Central memory CD8-positive, alpha-beta T cell (primary cell): Measurements from ENCODE around the gene SORCS2.

Experiments
- ATAC-seq: fragments of 150-1000 bp; cut with Tn5 transposase; replicated peaks from 2 replicates; pipeline ENCODE4 v1.10.0; 2022; ENCODE audit warnings: mild to moderate bottlenecking, moderate FRiP score, moderate number of reproducible peaks; ENCODE audit not compliant: poor library complexity, severe bottlenecking; ENCODE audit errors: extremely low read depth
- DNase-seq, 2 donors: peaks; one replicate each; pipeline ENCODE4 v3.0.0; 2021; ENCODE audit warnings: low spot score in 2 of 2
- H3K27ac Mint-ChIP-seq: one replicate; pipeline ENCODE4 v1.8.0; 2022; ENCODE audit warnings: low read depth, mild to moderate bottlenecking, moderate library complexity, mixed read lengths
- H3K27me3 Mint-ChIP-seq: one replicate; pipeline ENCODE4 v1.8.0; 2022; ENCODE audit warnings: mixed read lengths
- H3K36me3 Mint-ChIP-seq: one replicate; pipeline ENCODE4 v1.8.0; 2022; ENCODE audit warnings: mild to moderate bottlenecking, moderate library complexity, mixed read lengths; ENCODE audit not compliant: insufficient read depth
- H3K4me1 Mint-ChIP-seq: one replicate; pipeline ENCODE4 v1.8.0; 2022; ENCODE audit warnings: mixed read lengths
- H3K4me3 Mint-ChIP-seq: one replicate; pipeline ENCODE4 v1.8.0; 2022; ENCODE audit warnings: mild to moderate bottlenecking, moderate library complexity, mixed read lengths
- H3K9me3 Mint-ChIP-seq: one replicate; pipeline ENCODE4 v1.8.0; 2022; ENCODE audit warnings: mixed read lengths

SORCS2 gene

GRCh38 chr4:7389101-7389701 lies 196.9 kb downstream of the SORCS2 start:
- H3K27ac Mint-ChIP-seq, result no peak overlapping the region
- no peak for DNase-seq
- ATAC-seq, result no peak
- peaks cover 8% of the 10 kb centered on the region for H3K9me3 Mint-ChIP-seq
- no peaks in the 10 kb centered on the region for H3K4me1 Mint-ChIP-seq
- no peaks in the 10 kb centered on the region for H3K36me3 Mint-ChIP-seq
- peaks cover 40% of the 10 kb centered on the region for H3K27me3 Mint-ChIP-seq
- H3K4me3 Mint-ChIP-seq, result no peak overlapping the region

DNA sequence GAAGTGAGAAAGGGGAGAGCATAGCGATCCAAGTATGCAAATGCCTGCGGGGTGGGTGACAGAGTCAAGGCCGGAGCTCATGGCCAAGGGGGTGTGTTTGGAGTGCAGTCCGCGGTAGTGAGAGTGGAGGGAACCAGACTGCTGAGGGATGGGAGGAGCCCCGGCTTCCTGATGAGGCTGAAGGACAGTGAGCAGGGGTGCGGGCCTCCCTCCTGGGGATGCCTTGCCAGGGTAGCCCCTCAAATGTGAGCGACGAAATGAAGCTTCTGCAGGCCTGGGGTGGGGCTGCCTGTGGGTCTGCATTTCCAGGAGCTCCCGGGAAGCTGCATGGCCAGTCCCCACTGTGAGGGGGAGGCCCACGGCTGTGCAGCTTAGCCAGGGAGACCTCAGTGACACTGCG lies 197.4 kb downstream of the SORCS2 start:
- DNase-seq (no peak), ATAC-seq (no peak)
- H3K4me3 Mint-ChIP-seq, result no peak overlapping the region
- no peaks in the 10 kb centered on the region for H3K36me3 Mint-ChIP-seq
- peaks cover 8% of the 10 kb centered on the region for H3K9me3 Mint-ChIP-seq
- H3K4me1 Mint-ChIP-seq, result no peaks in the 10 kb centered on the region
- peaks cover 45% of the 10 kb centered on the region for H3K27me3 Mint-ChIP-seq
- H3K27ac Mint-ChIP-seq, result no peak overlapping the region

- Mint-ChIP-seq H3K4me1 (no peaks in the 10 kb centered on the region), H3K27ac (no peak overlapping the region)
- DNase-seq, result no peak
Observed at GRCh38 chr4:7390336-7390735, 198.0 kb downstream of the SORCS2 start.

DNA sequence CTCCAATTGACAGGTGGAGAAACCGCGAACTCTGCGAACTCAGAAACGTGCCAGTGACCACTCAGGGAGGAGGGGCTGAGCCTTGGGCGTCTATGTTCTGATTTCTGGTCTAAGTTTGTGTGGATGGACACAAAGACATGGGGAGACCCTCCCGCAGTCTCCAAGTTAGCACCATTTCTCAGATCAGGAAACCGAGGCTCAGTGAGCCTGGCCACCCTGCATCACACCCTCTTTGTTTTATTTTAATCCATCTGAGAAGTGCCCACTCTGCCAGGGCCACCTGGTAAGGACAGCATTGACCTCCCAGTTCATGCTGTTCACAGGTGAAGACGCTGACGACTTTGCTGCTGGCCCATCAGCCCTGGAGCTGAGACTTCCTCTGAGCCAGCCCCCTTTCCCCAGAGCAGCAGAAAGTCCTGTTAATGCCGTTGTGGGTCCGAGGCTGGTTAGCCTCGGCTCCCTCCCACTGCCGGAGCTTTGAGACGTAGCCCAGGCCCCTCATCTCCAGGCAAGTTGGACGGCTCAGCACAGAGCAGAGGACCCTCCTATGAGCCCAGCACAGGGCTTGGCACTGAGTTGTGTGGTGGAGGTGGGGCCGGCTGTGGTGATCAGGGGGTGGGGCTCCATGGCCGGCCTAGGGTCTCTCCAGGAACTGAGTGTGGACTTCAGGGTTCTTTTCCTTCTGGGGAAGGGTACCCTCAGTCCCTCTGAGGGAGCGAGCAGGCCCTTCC lies 198.7 kb downstream of the SORCS2 start:
- Mint-ChIP-seq H3K27me3 (peaks cover 45% of the 10 kb centered on the region), H3K9me3 (peaks cover 8% of the 10 kb centered on the region), H3K36me3 (no peaks in the 10 kb centered on the region), H3K4me3 (no peak overlapping the region), H3K4me1 (no peaks in the 10 kb centered on the region), H3K27ac (no peak overlapping the region)
- ATAC-seq (no peak), DNase-seq (no peak)

More at GRCh38 chr4:7390336-7390735, 198.0 kb downstream of the SORCS2 start:
- Mint-ChIP-seq H3K27me3 (peaks cover 45% of the 10 kb centered on the region), H3K36me3 (no peaks in the 10 kb centered on the region), H3K9me3 (peaks cover 8% of the 10 kb centered on the region), H3K4me3 (no peak overlapping the region)
- ATAC-seq, result no peak

DNA sequence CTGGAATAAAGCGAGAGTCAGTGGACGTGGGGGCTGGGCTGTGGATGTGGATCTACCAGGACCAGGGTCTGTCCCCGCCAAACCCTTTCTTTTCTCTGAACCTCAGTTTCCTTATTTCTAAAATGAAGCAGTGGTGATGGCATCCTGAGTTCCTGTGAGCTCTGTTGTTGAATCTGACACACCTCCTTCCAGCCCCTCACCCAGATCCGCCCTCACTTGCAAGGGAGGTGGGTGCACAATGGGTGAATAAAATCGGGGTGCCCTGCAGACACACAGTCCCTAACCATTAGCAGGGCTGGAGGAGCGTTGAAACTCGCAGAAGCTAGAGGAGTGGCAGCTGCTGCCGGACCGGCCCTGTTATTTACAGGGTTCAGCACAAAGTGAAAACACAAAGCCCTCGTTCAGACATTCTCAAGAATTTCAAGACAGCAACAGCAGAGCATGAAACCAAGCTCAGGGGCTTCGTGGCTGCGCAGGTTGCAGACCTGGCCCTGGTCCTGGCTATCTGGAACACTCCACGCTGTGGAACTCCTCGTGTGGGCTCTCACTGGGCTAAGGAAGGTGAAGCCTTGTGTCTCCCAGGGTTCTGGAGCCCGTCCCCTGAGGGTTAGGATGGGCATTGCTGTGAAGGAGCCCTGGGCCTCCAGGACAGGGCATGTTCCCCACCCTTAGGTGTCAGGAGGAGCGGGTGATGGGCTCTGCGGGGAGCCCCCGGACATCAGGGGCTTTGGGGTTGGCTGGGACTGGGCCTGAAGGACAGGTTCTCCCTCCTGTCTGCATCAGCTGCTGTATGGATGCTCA lies 199.5 kb downstream of the SORCS2 start:
- no peaks in the 10 kb centered on the region for H3K36me3 Mint-ChIP-seq
- H3K27me3 Mint-ChIP-seq, result peaks cover 45% of the 10 kb centered on the region
- DNase-seq, result no peak
- H3K4me1 Mint-ChIP-seq, result no peaks in the 10 kb centered on the region
- no peak for ATAC-seq
- no peak overlapping the region for H3K27ac Mint-ChIP-seq
- H3K9me3 Mint-ChIP-seq, result peaks cover 8% of the 10 kb centered on the region
- H3K4me3 Mint-ChIP-seq, result no peak overlapping the region

- Mint-ChIP-seq H3K4me1 (no peaks in the 10 kb centered on the region), H3K27ac (no peak overlapping the region), H3K27me3 (peaks cover 45% of the 10 kb centered on the region), H3K9me3 (peaks cover 3% of the 10 kb centered on the region), H3K36me3 (no peaks in the 10 kb centered on the region), H3K4me3 (no peak overlapping the region)
- ATAC-seq (no peak), DNase-seq (no peak)
Observed at GRCh38 chr4:7392438-7393421, 200.4 kb downstream of the SORCS2 start.

DNA sequence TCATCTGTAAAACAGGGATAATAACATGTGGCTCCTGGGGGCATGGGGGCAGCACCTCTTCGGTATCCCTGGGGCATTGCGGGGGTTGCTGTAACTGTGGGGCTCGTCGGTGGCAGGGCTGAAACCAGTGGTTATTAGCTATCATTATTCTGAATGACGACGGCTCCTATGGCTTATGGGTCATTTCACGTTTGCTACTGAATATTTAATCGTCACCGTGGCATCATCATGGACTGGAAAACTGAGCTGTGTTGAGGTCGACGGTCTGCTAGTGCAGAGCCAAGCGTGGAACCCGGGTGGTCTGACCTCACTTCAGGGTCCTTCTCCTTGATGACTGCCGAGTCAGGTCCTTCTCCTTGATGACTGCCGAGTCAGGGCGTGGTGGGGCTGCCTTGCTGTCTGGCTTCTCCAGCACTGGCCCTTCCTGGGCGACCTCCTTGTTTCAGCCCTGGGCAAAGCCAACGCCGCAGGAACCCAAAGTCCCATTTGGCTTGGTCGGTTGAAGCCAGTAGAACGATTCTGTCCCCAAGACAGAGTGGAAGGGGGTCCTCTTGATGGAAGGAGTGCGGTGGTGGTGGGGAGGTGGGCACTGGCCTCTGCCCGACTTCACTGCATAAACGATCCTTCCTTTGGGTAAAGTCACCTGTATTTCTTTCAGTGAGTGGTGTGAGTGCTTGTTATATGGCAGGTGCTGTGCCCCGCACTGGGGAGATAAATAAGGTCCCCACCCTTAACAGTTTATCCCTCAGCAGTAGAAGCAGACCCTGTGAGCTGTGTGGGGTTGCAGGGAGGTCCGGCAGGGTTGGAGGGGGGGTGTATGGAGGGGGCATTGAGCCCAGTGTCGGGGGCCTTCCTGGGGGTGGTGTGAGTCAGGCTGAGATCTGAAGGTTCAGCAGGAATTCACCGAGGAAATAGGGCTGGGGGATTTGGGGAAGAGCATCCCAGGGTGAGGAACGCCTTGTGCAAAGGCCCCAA lies 201.6 kb downstream of the SORCS2 start:
- H3K27me3 Mint-ChIP-seq, result peaks cover 45% of the 10 kb centered on the region
- H3K4me1 Mint-ChIP-seq, result no peaks in the 10 kb centered on the region
- H3K27ac Mint-ChIP-seq, result no peak overlapping the region
- DNase-seq (no peak), ATAC-seq (no peak)
- H3K4me3 Mint-ChIP-seq, result no peak overlapping the region
- H3K9me3 Mint-ChIP-seq, result no peaks in the 10 kb centered on the region
- no peaks in the 10 kb centered on the region for H3K36me3 Mint-ChIP-seq

DNA sequence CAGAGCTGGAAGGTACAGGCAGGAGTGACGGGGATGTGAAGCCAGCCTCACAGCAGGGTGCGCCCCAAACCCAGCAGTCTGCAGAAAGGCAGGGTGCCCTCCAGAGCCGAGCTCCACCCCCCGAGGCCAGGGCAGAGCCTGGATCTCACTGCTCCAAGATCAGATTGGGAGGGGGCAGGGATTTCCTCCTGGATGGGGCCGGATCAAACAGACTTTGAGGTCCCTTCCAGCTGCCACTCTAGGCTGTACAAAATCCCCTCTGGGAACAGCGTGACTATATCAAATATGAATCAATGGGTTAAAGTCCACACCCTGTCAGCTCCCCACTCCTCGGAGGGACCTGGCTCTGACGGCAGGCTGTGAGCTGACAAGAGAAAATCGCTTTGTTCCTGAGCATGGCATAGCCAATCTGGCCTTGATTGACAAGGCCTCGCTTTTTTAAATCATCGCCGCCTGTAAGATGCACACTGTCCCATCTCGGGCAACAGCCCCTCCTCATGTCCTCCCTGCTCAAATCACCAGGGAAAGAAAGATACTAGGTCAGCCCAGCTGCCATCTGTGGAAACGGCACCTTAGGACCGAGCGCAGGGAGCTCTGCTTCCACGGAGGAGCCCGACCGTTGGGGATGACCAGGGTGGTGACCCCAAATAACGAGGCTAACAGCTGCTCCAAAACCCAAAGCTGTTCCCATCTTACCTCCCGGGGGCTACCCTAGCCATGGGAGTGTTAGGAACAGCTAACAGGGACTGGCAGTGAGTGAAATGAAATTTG lies 202.5 kb downstream of the SORCS2 start:
- DNase-seq, result no peak
- Mint-ChIP-seq H3K27ac (no peak overlapping the region), H3K27me3 (peaks cover 45% of the 10 kb centered on the region), H3K9me3 (no peaks in the 10 kb centered on the region), H3K4me3 (no peak overlapping the region), H3K4me1 (no peaks in the 10 kb centered on the region), H3K36me3 (no peaks in the 10 kb centered on the region)
- no peak for ATAC-seq

- no peaks in the 10 kb centered on the region for H3K36me3 Mint-ChIP-seq
- no peaks in the 10 kb centered on the region for H3K4me1 Mint-ChIP-seq
- ATAC-seq (no peak), DNase-seq (no peak)
- H3K9me3 Mint-ChIP-seq, result peaks cover 3% of the 10 kb centered on the region
- no peak overlapping the region for H3K27ac Mint-ChIP-seq
- H3K27me3 Mint-ChIP-seq, result peaks cover 46% of the 10 kb centered on the region
- H3K4me3 Mint-ChIP-seq, result no peak overlapping the region
Observed at GRCh38 chr4:7395645-7396044, 203.3 kb downstream of the SORCS2 start.

DNA sequence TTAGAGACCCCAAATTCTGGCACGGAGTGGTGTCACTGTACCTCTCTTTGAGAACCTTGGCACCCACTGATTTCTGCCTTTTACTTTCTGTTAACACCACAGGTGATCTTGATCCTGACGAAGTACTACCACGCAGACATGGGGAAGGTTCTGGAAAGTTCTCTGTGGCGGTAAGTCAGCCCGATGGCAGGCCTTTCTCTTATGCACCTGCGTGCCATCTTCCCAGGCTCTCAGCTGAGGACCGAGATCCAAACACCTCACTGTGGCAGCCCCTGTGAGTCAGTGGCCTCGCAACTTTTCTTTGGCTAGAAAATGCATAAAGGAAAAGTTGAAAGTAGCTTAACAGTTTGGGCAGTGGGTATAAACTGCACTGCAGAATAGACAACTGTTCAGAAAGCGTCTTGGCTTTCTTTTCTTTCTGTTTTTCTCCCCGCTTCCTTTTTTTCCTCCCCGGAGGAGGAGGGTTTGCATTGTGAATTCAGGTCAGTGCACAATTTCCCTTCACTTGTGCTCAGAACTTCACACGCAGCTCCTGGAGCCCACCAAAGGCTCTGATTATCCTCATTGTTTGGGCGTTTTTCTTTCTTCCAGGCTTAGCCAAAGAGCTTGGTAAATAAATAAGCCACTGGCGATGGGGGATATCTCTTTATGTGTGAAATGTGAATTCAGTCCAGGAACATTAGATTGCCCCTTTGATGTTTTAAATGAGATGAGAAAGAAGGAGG lies 204.0 kb downstream of the SORCS2 start:
- Mint-ChIP-seq H3K4me3 (no peak overlapping the region), H3K27ac (no peak overlapping the region), H3K4me1 (no peaks in the 10 kb centered on the region), H3K9me3 (peaks cover 7% of the 10 kb centered on the region), H3K36me3 (no peaks in the 10 kb centered on the region), H3K27me3 (peaks cover 39% of the 10 kb centered on the region)
- no peak for DNase-seq
- ATAC-seq, result no peak
